HG02884 (cell line): ENCODE data around the gene GSC2.

Experiments
- ATAC-seq: cut with Tn5 transposase; IDR thresholded peaks from one replicate; pipeline ENCODE4 v1.9.1; 2021; ENCODE audit warnings: mild to moderate bottlenecking, moderate library complexity; ENCODE audit not compliant: unreplicated experiment

The GSC2 gene

GRCh38 chr22:19178657-19179496 lies 28.8 kb upstream of the GSC2 start, which contains the start of gene SLC25A1:
TSS of gene SLC25A1 (minus strand) at chr22:19178736. CDS start at chr22:19178673, 63 bp downstream.
- ATAC-seq: peak; percentile 62

GRCh38 chr22:19178065-19178656 lies 28.1 kb upstream of the GSC2 start:
- peak; percentile 29 for ATAC-seq

DNA sequence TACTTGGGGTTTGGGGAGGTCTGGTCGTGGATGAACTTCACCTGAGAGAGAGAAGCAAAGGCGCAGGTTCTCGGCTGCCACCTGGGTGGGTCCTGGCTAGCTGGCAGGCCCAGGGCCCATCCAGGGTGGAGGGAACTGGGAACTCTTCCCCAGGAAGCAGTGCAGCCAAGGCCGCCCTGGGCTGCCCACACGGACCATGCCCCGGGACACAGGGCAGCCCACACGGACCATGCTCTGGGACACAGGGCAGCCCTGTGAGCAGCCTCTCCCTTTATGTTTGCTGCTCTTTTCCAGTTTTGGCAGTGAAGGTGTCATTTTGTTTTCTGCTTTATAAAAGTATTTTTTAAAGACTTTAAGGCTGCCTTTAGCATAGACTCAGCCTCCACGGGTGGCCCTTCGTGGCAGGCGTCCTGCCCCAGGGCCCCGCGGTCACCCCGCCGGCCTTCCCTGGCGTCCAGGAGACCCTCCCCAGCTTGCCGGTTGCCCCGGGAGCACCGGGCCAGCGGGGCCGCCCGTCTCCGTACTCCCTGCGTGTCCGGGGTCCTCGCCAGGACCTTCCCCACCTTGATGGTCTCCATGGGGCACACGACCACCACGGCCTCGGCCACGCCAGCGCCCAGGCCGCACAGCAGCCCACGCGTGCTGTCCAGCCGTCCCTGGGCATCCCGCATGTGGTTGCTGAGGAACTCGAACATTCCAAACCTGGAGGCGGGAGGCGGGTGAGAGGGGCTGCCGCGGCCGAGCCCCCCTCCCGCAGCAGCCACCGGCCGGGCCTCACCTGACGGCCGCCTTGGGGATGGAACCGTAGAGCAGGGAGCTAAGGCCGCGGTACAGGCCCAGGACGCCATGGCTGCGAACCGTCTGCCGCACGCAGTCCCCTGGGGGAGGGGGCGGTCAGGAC lies 27.3 kb upstream of the GSC2 start:
- ATAC-seq: no peak

- no peak for ATAC-seq
Observed at GRCh38 chr22:19176732-19177131, 26.6 kb upstream of the GSC2 start.

GRCh38 chr22:19176175-19176643 lies 26.1 kb upstream of the GSC2 start:
- ATAC-seq: no peak

- ATAC-seq: no peak
Observed at GRCh38 chr22:19175602-19176174, 25.6 kb upstream of the GSC2 start.

GRCh38 chr22:19175026-19175601 lies 25.0 kb upstream of the GSC2 start:
- no peak for ATAC-seq

- no peak for ATAC-seq
Observed at GRCh38 chr22:19174106-19175025, 24.3 kb upstream of the GSC2 start.

DNA sequence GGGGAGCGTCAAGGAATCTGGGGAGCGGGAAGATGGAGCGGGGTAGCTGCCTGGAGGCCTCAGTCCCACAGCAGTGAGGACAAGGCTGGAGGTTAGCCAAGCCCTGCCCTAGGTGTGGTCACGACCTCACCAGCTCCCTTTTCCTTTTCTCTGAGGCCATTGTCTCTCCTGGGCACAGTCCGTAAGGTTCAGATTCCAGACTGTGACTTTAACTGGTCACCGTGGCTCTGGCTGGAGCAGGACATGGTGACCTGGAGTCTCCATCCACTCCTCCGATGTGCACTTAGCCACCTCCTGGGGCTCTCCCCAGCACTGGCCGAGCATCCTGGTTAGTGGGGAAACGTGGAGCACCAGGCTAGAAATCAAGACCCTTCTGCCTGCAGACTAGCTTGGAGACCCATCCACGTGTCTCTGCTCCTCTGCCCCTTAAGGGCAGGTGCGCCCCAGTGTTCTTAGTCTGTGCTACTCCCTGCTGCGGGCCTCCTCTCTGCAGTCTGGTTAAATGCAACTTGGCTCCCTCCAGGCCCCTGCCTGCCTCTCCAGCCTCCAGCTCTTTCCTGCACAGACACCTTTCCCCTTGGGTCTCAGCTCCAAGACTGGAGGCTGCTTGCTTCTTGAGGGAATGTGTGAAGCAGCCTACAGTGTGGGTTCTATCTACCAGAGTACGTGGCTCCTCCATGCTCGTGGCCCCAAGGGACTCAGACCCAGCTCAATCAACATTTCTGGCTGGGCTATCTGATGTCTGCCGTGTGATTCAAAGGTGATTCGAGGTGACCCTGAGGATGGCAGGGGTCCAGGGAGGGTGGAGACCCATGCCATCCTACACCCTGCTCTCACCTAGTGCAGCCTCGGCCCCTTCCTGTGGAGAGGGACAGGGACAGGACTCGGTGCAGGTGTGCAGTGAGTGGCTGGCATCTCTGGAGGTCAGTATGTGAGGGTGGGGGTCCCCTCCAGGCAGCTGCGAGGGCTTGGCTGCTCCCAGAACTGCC lies 23.2 kb upstream of the GSC2 start:
- no peak for ATAC-seq

DNA sequence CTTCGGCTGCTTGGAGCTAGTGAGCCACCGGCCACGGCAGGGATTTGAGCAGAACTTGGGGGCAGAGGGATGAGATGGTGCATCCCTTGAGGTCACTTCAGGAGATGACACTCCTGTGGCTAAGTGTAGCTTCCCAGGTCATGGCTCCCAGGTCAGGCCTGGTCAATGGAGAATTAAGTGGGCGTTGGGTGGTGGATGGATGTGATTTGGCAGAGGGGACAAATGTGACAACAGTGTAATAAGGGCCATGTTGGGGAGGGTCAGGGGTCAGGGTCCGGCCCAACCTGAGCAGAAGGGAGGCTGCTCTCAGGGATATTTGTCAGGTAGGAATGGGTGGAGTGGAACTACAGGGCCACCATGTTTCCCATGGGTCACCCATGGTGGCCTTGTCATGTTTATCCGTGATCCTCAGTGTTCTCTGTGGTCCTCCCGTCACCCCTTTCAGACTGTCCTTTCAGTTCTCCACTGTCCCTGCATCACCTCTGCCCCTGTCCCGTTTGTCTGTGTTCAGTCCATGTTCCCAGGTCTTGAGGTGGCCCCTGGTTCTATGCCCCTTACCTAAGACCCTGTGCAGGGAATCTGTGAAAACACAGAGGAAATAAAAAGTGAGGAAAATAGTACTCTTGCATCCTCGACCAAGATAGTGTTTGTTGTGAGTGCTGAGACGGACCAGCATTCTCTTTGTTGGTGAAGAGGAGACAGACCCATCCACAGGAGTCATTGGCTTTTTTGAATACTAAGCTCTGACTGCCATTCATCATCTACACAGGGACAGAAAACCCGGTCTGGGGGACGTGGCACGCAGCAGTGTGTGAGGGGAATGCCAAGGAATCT lies 22.3 kb upstream of the GSC2 start:
- ATAC-seq: no peak

DNA sequence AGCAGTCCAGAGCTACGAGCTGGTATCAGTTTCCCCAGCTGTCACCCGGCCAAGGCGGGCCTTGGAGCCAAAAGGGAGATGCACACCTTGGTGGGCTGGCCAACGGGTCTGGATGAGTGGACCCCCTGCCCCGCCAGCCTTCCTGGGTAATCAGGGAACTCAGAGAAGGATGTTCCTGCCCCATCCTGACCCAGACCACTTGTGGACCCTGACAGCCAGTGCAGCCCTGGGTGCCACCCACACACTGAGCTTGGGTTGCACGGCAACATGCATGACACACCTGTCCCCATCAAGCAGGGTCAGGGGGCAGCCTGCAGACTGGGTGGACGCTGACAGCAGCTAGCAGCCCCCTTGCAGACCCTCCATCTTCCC lies 19.8 kb upstream of the GSC2 start:
- no peak for ATAC-seq

- no peak for ATAC-seq
Observed at GRCh38 chr22:19169002-19169946, 19.2 kb upstream of the GSC2 start.

DNA sequence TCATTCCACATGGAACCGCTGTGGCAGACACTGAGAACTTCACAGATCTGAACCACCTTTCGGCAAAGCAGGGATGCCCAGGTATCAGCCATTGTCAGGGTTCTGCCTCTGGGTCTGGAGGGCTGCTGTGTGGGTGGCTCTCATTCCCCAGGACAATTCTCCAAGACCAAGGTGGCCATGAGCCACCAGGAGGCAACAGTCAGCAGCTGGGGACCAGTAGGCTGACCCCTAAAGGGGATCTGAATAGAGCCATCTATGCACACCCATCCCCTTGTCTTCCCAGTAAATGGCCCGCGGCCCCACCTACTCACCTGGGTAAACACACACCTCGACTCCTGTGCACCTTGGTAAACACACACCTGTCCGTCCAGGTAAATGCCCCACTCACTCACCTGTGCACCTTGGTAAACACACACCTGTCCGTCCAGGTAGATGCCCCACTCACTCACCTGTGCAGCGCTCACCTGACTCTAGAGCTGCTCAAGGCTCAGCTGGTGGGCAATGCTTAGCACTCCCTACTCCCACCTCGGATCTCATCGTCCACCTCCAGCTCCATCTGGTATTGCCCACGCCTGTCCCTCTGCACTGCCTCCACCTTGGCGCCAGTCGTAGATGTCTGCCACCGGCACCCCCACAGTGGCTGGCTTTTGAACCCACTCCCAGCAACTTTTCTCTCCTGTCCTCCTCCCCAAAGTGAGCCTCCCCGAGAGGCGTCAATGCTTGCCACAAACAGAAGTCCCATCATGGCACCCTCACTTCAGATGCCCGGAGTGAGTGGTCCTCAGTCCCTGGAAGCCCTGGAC lies 18.2 kb upstream of the GSC2 start:
- ATAC-seq: no peak

DNA sequence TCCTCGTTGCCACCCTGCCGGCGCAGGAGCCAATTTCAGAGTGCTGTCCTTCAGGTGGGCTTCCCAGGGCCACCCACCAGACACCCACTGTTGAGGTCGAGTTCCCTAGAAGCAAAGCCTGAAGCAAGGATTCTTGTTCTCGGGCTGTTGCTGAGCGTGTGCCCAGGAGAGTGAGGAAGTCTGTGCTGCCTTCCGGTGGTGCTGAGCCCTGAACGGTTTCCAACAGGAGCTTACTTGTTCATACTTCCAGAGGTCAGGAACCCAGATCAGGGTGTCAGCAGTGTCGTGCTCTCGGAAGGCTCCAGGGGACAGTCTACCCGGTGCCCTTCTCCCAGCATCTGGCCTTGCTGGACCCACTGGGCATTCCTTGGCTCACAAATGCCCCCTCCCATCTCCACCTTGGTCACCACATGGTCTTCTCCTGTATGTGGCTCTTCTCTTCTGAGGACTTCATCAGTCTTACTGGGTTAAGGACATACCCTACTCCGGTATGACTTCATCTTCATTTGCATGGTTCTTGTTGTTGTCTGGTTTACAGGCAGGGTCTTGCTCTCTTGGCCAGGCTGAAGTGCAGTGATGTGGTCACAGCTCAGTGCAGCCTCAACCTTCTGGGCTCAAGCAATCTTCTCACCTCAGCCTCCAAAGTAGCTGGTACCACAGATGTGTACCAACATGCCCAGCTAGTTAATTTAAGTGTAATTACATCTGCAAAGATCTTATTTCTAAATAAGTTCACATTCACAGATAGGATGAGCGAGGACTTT lies 17.2 kb upstream of the GSC2 start:
- no peak for ATAC-seq

DNA sequence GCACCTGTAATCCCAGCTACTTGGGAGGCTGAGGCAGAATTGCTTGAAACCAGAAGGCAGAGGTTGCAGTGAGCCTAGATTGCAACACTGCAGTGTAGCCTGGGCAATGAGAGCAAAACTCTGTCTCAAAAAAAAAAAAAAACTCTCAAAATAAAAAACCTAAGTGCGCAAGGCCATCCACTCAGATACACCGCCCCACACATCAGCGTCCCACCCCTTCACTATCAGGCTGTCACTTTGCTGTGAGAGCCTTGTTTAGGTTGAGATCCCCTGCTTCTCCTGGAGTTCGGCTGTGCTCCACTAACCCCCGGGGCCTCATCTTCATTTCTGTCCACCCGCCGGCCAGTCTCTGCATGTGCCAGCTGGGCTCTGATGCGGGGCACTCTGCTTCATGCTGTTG lies 16.3 kb upstream of the GSC2 start:
- ATAC-seq: no peak
